BLaER1 treated with 17β-estradiol and CSF1 and Interleukin-3, amounts not matched to agents 10 nM and 100 nM (cell line): ENCODE results near the gene NUP98.
A peak's percentile ranks its signal among the peaks of the same experiment; 100 is the strongest.
"Not testable (repeated sequence)": the region's sequence is repeated elsewhere in the genome, so short reads cannot be mapped to it uniquely, and the experiment has no call there.

Experiments
- H3K27ac ChIP-seq, 11 experiments: shearing (Covaris generic); formaldehyde crosslinking; 2 replicates each; pipeline ENCODE4 v1.8.1; 2022
- H3K27me3 ChIP-seq, 11 experiments: shearing (Covaris generic); formaldehyde crosslinking; 2 replicates each; pipeline ENCODE4 v1.8.1; 2022
- H3K36me3 ChIP-seq, 11 experiments: shearing (Covaris generic); formaldehyde crosslinking; 2 replicates each; pipeline ENCODE4 v1.8.1; 2022
- H3K4me1 ChIP-seq, 10 experiments: shearing (Covaris generic); formaldehyde crosslinking; 2 replicates each; pipeline ENCODE4 v1.8.1; 2022
- H3K4me2 ChIP-seq, 11 experiments: shearing (Covaris generic); formaldehyde crosslinking; 2 replicates each; pipeline ENCODE4 v1.8.1; 2022
- H3K4me3 ChIP-seq, 10 experiments: shearing (Covaris generic); formaldehyde crosslinking; 2 replicates each; pipeline ENCODE4 v1.8.1; 2022
- H3K9ac ChIP-seq, 11 experiments: shearing (Covaris generic); formaldehyde crosslinking; 2 replicates each; pipeline ENCODE4 v1.8.1; 2022
- H3K9me3 ChIP-seq, 11 experiments: shearing (Covaris generic); formaldehyde crosslinking; replicated peaks in 1 of 11; 2 replicates each; pipeline ENCODE4 v1.8.1; 2022
- H4K20me1 ChIP-seq, 11 experiments: shearing (Covaris generic); formaldehyde crosslinking; 2 replicates each; pipeline ENCODE4 v1.8.1; 2022
- Cebpa-rat ChIP-seq, 11 experiments: shearing (Covaris generic); IDR thresholded peaks; 2 replicates each; pipeline ENCODE4 v1.8.1; 2022

The NUP98 gene

DNA sequence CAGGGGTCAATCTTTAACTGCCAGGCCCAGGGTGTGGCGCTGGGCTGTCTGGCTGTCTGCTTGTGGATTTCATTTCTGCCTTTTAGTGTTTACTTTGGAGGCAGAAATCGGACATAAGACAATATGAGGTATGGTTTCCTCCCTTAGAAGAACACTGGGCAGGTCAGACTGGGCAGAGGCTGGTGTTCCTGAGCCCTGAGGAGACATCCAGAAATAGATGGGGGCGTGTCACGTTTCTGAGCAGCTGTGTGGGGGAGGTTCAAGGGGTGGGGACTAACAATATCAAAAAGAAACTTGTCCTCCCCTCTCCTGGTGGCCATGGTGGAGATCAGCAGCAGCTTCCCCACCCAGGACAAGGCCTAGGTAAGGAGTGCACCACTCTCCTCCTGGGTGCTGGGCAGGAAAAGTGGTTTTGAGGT, 152.5 kb downstream of the NUP98 start, which contains the start of gene ART1:
Gene ART1, plus strand, starts transcription at position 312 of the 419 bp plus-strand sequence. CDS start 14,086 bp downstream, outside the sequence.
- no peak within 1 kb of the TSS for H3K4me3 ChIP-seq
- no peak within 1 kb of the TSS for H3K4me2 ChIP-seq
- H4K20me1 ChIP-seq: no peaks in the 10 kb centered on the region
- H3K9ac ChIP-seq: no peak within 1 kb of the TSS
- H3K36me3 ChIP-seq: no peaks in the 10 kb centered on the region
- TF ChIP-seq Cebpa-rat (IDR thresholded peaks at IDR 0.05): no peak
- H3K4me1 ChIP-seq: peaks cover 8 to 17% (median 11%) of the 10 kb centered on the region in 10 experiments; a peak in 18 of 20 replicates
- H3K9me3 ChIP-seq: peaks cover 7 to 35% (median 20%) of the 10 kb centered on the region in 11 experiments; a peak in 19 of 22 replicates
- no peak within 1 kb of the TSS for H3K27ac ChIP-seq
- H3K27me3 ChIP-seq: peaks cover 21 to 27% (median 25%) of the 10 kb centered on the region in 11 experiments

DNA sequence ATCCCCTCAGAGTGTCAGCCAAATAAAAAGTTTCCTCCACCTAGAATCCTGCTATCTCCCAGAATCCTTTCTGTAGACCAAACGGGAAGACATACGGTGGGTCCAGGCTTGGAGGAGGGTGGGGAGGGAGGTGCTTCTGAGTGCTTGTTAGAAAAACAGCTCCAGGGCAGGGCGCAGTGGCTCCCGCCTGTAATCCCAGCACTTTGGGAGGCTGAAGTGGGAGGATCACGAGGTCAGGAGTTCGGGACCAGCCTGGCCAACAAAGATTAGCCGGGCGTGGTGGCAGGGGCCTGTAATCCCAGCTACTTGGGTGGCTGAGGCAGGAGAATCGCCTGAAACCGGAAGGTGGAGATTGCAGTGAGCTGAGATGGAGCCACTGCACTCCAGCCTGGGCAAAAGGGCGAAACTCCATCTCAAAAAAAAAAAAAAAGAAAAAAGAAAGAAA, 154.2 kb downstream of the NUP98 start:
- Histone ChIP-seq H3K4me2 (peak overlapping the region; percentile 78 to 95 (median 90); a peak in 21 of 22 replicates), H3K9ac (peak overlapping the region in 4 of 11 experiments; percentile 71 to 80 (median 76); a peak in 6 of 22 replicates), H3K4me1 (peaks cover 8 to 32% (median 22%) of the 10 kb centered on the region in 10 experiments; a peak in 18 of 20 replicates), H3K27me3 (peaks cover 21 to 27% (median 25%) of the 10 kb centered on the region in 11 experiments), H3K9me3 (peaks cover 7 to 35% (median 20%) of the 10 kb centered on the region in 11 experiments; a peak in 19 of 22 replicates), H3K4me3 (peak overlapping the region in 1 of 10 experiments; percentile 64; a peak in 2 of 20 replicates)
- H3K36me3 ChIP-seq, H4K20me1 ChIP-seq, H3K27ac ChIP-seq: not testable (repeated sequence)

DNA sequence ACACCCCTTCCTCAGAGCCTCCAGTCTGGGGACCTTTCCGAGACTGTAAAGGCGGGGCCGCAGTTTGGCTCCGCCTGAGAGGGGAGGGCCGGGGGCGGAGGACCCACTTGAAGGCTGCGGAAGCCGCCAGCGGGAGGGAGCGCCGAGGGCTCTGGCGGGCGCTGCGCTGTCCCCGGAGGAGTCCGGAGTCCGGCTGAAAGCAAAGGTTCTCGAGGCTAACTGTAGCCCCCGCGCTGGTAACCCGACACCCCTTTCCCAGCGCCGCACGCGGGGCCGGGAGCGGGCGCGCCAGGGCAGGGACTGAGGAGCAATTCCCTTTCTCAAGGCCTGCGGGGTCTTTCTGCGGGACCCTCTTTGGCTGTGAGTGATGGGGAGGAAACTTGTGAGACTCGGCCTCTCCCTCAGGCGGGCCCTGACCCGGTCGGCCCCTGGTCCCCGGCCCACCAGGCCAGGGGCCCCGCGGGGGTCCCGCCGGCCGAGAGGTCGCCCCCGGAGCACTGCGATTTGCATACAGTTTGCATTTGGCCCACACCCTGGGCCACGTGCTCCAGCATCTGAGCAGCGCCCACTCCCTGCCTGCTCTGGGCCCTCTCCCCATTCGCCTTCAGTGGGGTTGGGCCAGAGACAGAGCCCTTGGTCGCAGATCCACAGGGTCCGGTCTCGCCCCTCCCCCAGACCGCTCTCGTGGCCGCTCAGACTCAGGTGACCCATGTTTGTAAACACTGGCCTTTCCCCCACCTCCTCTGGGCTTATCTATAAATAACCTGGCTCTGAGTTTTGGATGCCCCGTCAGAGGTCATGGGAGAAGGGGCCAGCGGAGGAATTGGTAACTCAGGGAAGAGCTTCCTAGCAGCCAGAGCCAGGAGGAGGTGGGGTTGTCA, 155.0 kb downstream of the NUP98 start:
- Histone ChIP-seq H3K4me3 (peak overlapping the region; percentile 50 to 69 (median 59)), H3K9ac (peak overlapping the region; percentile 54 to 80 (median 71); a peak in 21 of 22 replicates), H3K4me2 (peak overlapping the region; percentile 78 to 95 (median 90)), H3K27ac (peak overlapping the region in 10 of 11 experiments; percentile 22 to 68 (median 56); a peak in 17 of 22 replicates), H3K27me3 (peaks cover 21 to 27% (median 25%) of the 10 kb centered on the region in 11 experiments), H3K4me1 (peaks cover 8 to 32% (median 22%) of the 10 kb centered on the region in 10 experiments; a peak in 18 of 20 replicates), H3K9me3 (peaks cover 7 to 35% (median 20%) of the 10 kb centered on the region in 11 experiments; a peak in 19 of 22 replicates), H3K36me3 (no peaks in the 10 kb centered on the region), H4K20me1 (no peaks in the 10 kb centered on the region)
- TF ChIP-seq Cebpa-rat (IDR thresholded peaks at IDR 0.05): no peak

DNA sequence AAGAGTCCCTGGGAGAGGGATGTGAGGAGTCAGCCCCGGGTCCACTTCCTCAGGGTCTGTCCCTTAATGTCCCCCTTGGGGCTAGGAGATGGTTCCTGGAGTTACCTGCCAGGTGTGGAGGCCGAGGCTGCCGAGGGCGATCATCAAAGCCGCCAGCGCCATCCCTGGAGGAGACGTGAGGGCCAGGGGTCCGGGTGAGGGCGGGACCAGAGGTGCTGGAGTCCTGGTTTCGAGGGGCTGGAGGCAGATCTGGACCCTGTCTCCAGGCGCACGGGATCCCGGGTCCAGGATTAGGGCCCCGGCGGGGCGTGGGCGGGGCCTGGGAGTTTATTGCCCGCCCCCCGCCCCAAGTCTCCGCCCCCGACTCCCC, 155.7 kb downstream of the NUP98 start, which contains the start of gene ART5:
Gene ART5, minus strand, starts transcription at position 292 of the 370 bp plus-strand sequence. Its CDS starts 130 bp downstream, at position 162.
- peaks cover 8 to 32% (median 22%) of the 10 kb centered on the region in 10 experiments; a peak in 18 of 20 replicates for H3K4me1 ChIP-seq
- H3K9me3 ChIP-seq: peaks cover 7 to 35% (median 20%) of the 10 kb centered on the region in 11 experiments; a peak in 19 of 22 replicates
- H3K27me3 ChIP-seq: peaks cover 21 to 27% (median 25%) of the 10 kb centered on the region in 11 experiments
- H3K9ac ChIP-seq: peak within 1 kb of the TSS; percentile 54 to 80 (median 71); a peak in 21 of 22 replicates
- H4K20me1 ChIP-seq: no peaks in the 10 kb centered on the region
- peak within 1 kb of the TSS in 10 of 11 experiments; percentile 22 to 68 (median 56); a peak in 17 of 22 replicates for H3K27ac ChIP-seq
- no peaks in the 10 kb centered on the region for H3K36me3 ChIP-seq
- peak within 1 kb of the TSS; percentile 50 to 69 (median 59) for H3K4me3 ChIP-seq
- no peak for TF ChIP-seq Cebpa-rat (IDR thresholded peaks at IDR 0.05)
- peak within 1 kb of the TSS; percentile 78 to 95 (median 90) for H3K4me2 ChIP-seq

DNA sequence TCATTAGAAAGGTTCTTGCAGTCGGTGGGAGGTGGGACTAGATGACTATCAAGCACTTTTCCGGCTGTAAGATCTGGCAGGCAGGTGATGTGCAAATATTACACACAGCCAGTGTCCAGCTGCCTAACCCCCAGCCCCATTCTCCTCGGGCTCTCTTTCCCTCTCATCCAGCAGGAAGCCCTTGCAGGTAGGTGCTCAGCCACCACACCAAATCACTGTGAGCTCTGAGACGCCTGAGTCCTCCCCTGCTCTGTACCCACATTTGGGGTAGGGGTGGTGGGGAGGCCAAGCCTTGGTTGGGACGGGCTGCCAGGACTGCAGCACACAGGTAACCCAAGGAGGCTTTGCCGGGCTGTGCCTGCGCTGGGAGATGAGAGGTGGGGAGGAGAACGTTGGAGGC, 156.2 kb downstream of the NUP98 start:
- Histone ChIP-seq H3K9me3 (peaks cover 7 to 35% (median 20%) of the 10 kb centered on the region in 11 experiments; a peak in 19 of 22 replicates), H3K4me1 (peaks cover 8 to 32% (median 22%) of the 10 kb centered on the region in 10 experiments; a peak in 18 of 20 replicates), H3K27ac (no peak overlapping the region), H3K27me3 (peaks cover 21 to 27% (median 25%) of the 10 kb centered on the region in 11 experiments), H3K9ac (no peak overlapping the region), H4K20me1 (no peaks in the 10 kb centered on the region), H3K36me3 (no peaks in the 10 kb centered on the region), H3K4me3 (no peak overlapping the region), H3K4me2 (no peak overlapping the region)
- no peak for TF ChIP-seq Cebpa-rat (IDR thresholded peaks at IDR 0.05)

DNA sequence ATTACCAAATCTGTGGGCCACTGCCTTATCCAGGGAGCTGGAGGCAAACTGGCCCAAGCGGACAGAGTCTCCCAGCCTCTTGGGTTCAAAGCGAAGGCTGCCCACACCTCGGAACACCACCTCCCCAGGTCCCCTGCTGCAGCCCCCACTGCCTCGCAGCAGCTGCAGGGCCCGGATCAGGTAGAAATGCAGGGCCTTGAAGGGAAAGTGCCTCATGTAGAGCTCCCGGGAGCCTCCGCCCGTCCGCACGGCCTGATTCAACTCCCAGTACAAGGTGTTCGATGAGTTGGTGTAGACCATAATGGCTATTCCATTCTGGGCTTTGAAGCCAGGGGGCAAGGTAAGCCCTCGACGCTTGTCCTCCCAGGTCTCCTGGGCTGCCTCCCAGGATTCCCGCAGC, 157.5 kb downstream of the NUP98 start:
- Histone ChIP-seq H3K9ac (peak overlapping the region in 2 of 11 experiments; percentile 22 to 28; a peak in 1 of 22 replicates), H3K9me3 (peaks cover 7 to 33% (median 17%) of the 10 kb centered on the region in 11 experiments; a peak in 19 of 22 replicates), H3K4me2 (peak overlapping the region in 9 of 11 experiments; percentile 7 to 65 (median 47); a peak in 12 of 22 replicates), H3K4me3 (no peak overlapping the region), H3K4me1 (peaks cover 8 to 32% (median 22%) of the 10 kb centered on the region in 10 experiments; a peak in 18 of 20 replicates), H3K27ac (peak overlapping the region in 7 of 11 experiments; percentile 39 to 64 (median 52); a peak in 13 of 22 replicates), H3K36me3 (no peaks in the 10 kb centered on the region), H4K20me1 (no peaks in the 10 kb centered on the region), H3K27me3 (peaks cover 21 to 27% (median 25%) of the 10 kb centered on the region in 11 experiments)
- TF ChIP-seq Cebpa-rat (IDR thresholded peaks at IDR 0.05): no peak

DNA sequence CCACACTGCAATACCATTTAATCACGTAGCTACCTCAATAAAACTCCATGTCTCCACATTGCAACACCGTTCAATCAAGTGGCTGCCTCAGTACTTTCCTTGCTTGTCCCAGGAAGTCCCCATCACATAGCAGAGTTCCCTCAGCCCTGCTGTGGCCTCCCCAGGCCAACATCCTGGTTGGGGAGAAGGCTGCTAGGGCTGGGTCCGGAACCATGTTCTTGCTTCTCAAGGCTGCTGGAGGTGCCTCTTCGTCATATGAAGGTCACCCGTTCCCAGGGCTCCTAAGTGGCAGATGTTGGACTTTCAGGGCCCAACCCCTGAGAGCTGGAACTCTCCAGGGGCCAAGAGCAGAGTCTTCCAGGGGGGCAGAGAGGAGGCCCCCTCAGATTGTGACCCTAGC, 158.8 kb downstream of the NUP98 start:
- Histone ChIP-seq H3K9ac (no peak overlapping the region), H4K20me1 (no peaks in the 10 kb centered on the region), H3K4me1 (peaks cover 8 to 39% (median 22%) of the 10 kb centered on the region in 10 experiments; a peak in 18 of 20 replicates), H3K4me3 (no peak overlapping the region), H3K27ac (peak overlapping the region in 5 of 11 experiments; percentile 25 to 64 (median 59); a peak in 8 of 22 replicates), H3K27me3 (peaks cover 21 to 25% (median 24%) of the 10 kb centered on the region in 11 experiments), H3K4me2 (peak overlapping the region in 6 of 11 experiments; percentile 43 to 65 (median 58); a peak in 9 of 22 replicates), H3K36me3 (no peaks in the 10 kb centered on the region), H3K9me3 (peaks cover 0 to 21% (median 8%) of the 10 kb centered on the region in 11 experiments; a peak in 9 of 22 replicates)
- TF ChIP-seq Cebpa-rat (IDR thresholded peaks at IDR 0.05): no peak

DNA sequence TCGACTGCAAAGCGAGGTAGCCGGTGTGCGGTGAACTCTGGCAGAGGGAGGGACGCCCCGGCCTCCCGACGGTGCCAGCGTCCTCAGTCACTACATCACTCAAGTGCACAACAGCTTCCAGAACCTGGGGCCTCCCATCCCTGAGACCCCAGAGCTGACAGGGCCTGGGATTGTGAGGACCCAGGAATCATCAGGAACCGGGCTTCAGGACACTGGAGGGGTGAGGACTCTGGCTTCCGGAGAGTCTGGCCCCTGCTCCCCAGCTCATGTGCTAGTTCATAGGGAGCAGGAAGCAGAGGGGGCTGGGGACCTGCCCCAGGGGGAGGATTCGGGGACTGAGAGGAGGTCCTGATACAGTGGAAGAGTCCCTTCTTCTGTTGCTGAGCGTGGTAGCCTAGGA, 160.2 kb downstream of the NUP98 start:
- Histone ChIP-seq H3K9me3 (peaks cover 0 to 9% (median under 1%) of the 10 kb centered on the region in 11 experiments; a peak in 7 of 22 replicates), H3K27me3 (peaks cover 10 to 13% (median 11%) of the 10 kb centered on the region in 11 experiments), H3K36me3 (no peaks in the 10 kb centered on the region), H3K27ac (no peak overlapping the region), H3K9ac (no peak overlapping the region), H3K4me2 (no peak overlapping the region), H4K20me1 (no peaks in the 10 kb centered on the region), H3K4me1 (peaks cover 2 to 29% (median 13%) of the 10 kb centered on the region in 10 experiments; a peak in 16 of 20 replicates), H3K4me3 (no peak overlapping the region)
- no peak for TF ChIP-seq Cebpa-rat (IDR thresholded peaks at IDR 0.05)
